Activated T-helper 9 cell treated with anti-CD3 and anti-CD28 coated beads, Interleukin-2, amount 50 U/mL, for 16 hours (primary cell): ENCODE data around the gene KLHL22.
"Not testable (repeated sequence)": the region's sequence is repeated elsewhere in the genome, so short reads cannot be mapped to it uniquely, and the experiment has no call there.

Source experiments
- DNase-seq: peaks from one replicate; pipeline ENCODE4 v3.0.0-alpha.2; 2020; ENCODE audit warnings: low read depth

Gene KLHL22

DNA sequence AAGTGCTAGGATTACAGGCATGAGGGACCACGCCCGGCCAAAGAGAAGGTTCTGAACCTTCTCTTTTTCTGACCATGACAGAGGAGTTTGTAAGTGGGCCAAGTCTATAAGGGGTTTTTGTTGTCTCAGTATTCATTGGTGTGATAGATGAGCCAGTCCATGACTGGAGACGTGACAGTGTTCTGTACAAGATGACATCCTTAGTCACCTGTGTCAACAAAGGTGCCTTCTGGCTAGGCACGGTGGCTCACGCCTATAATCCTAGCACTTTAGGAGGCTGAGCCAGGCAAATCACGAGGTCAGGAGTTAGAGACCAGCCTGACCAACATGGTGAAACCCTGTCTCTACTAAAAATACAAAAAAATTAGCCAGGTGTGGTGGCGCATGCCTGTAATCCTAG, 4.2 kb upstream of the KLHL22 start:
- no peak for DNase-seq

GRCh38 chr22:20498913-20499312, 3.3 kb upstream of the KLHL22 start:
- DNase-seq = no peak

- no peak for DNase-seq
These were observed 1.8 kb upstream of the KLHL22 start for GRCh38 chr22:20497426-20497825.

DNA sequence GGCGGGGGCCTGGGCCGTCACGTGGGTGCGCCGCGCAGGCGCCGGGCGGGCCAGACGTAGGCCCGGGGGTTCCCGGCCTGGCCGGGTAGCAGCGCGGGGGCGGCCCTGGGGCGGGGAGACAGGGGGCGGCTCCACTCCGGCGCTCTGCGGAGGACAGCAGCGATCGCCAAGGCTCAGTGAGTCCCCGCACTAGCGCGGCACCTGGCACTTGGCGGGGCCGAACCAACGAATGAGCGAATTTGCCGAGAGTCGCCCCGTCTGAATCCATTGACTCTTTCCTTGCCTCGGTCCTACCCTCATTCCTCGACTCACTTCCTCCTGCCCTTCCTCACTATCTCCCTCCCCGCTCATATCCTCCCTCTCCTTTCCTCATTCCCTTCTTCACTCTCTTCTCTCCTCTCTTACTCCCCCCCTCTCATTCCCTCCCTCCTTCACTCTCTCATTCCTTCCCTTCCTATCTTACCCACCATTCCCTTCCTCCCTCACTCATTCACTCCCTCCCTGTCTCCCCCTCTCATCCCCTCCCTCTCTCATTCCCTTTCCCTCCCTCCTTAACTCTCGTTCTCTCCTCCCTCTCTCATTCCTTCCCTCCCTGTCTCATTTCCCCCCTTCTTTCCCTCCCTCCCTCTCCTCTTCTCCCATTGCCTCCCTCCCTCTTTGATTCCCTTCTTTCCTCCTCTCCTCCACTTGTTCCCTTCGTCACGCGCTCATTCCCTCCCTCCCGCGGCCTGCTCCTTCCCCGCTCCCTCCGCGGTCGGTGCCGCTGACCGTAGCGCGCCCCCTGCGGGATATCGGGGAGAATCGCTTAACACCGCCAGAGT, 476 bp upstream of the KLHL22 start:
- DNase-seq = peak; percentile 92

DNA sequence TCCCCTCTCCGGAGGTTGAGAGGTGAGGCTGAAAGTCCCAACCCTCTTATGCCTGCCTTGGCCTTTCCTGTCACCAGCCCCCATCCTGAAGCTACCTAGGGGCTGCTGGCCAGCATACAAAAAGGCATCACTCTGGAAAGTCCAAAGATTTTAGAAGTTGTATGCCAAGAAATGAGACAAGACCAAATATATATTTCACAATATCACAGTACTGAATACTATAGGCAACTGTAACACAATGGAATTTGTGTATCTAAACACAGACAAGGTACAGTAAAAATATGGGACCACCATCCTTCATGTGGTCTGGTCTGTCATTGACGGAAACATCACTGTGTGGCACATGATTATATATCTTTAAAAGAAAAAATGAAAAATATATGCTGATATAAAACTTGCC, 4.2 kb downstream of the KLHL22 start:
- no peak for DNase-seq

DNA sequence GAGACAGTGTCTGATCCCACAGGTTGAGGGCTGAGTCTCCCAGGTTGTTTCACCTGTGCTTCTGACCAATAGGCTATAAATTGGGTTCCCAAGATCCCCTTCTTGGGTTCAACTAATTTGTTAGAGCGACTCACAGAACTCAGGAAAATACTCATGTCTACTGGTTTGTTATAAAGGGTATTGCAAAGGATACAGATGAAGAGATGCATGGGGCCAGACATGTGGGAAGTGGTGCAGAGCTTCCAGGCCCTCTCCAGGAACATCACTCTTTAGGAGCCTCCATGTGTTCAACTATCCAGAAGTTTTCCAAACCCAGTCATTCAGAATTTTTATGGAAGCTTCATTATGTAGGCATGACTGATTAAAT, 4.7 kb downstream of the KLHL22 start:
- no peak for DNase-seq

DNA sequence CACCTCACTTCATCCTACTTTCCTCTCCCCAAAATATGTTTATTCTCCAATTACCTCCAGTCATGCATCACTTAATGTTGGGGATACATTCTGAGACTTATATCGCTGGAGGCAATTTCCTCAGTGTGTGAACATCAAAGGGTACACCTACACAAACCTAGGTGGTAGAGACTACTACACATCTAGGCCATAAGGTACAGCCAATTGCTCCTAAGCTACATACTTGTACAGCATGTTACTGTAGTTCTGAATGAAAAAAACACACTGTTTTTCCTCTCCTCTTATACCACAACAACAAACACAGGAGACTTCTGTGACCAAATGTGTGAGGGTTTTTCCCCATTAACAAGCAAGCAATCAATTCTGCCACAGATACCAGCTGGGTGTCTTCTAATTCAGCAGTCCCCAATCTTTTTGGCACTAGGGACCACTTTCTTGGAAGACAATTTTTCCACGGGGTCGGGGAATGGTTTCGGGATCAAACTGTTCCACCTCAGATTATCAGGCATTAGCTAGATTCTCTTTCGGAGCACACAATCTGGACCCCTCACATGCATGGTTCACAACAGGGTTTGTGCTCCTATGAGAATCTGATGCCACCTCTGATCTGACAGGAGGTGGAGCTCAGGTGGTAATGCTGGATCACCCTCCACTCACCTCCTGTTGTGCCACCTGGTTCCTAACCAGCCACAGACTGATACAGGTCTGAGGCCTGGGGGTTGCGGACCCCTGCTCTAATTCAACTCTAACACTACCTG, 5.2 kb downstream of the KLHL22 start:
- DNase-seq = no peak

- no peak for DNase-seq
These were observed 6.6 kb downstream of the KLHL22 start for GRCh38 chr22:20488946-20489345.

DNA sequence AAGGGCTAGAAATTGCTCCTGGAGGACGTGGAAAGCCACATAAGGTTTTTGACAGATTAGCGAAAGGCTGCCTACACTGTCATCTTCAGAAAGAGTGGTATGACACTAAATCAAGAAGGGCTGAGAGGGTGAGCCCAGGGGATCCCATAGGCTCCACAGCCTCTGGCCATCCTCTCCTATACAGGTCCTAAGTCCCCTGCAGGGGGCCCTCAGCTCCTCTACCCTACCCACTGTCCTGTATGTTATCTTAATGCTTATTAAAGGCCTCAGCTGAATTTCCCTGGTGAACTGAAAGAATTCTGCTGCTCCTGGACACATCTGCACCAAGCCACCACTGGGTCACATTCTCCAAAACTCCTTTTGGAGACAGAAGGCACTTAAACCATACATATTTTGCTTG, 7.9 kb downstream of the KLHL22 start:
- no peak for DNase-seq

GRCh38 chr22:20486229-20486628, 9.4 kb downstream of the KLHL22 start:
- DNase-seq = no peak

- no peak for DNase-seq
These were observed 10.5 kb downstream of the KLHL22 start for GRCh38 chr22:20484948-20485683.

- no peak for DNase-seq
These were observed 11.8 kb downstream of the KLHL22 start for GRCh38 chr22:20483771-20484170.

- not testable (repeated sequence) for DNase-seq
These were observed 12.5 kb downstream of the KLHL22 start for GRCh38 chr22:20483143-20483506.

GRCh38 chr22:20479612-20480196, 15.9 kb downstream of the KLHL22 start:
- no peak for DNase-seq

DNA sequence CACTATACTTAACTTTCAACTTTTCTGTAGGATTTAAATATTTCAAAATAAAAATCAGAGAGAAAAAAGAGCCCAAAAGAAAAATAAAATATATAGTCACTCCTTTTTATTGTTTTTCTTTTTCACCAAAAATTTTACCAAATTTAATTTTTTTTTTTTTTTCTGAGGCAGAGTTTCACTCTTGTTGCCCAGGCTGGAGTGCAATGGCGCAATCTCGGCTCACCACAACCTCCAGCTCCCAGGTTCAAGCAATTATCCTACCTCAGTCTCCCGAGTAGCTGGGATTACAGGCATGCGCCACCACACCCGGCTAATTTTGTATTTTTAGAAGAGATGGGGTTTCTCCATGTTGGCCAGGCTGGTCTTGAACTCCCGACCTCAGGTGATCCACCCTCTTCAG, 17.5 kb downstream of the KLHL22 start:
- DNase-seq = not testable (repeated sequence)

GRCh38 chr22:20475569-20475968, 20.0 kb downstream of the KLHL22 start:
- not testable (repeated sequence) for DNase-seq

GRCh38 chr22:20475115-20475436, 20.5 kb downstream of the KLHL22 start:
- no peak for DNase-seq

- no peak for DNase-seq
These were observed 22.8 kb downstream of the KLHL22 start for GRCh38 chr22:20472629-20473442.

- DNase-seq = no peak
These were observed 24.3 kb downstream of the KLHL22 start for GRCh38 chr22:20471126-20471833.

DNA sequence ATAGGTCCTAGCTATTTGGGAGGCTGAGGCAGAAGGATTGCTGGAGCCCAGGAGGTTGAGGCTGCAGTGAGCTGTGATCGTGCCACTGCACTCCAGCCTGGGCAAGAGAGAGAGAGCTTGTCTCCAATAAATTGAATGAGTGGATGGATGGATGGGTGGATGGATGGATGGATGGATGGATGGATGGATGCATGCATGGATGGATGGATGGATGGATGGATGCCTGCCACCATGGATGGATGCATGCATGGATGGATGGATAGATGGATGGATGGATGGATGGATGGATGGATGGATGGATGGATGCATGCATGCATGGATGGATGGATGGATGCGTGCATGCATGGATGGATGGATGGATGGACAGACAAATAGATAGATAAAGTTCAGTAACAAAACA, 25.1 kb downstream of the KLHL22 start:
- DNase-seq = not testable (repeated sequence)
